Measurements from ENCODE around the gene MAP2K6. TPM values are rescaled to one million over a fixed set of nuclear protein-coding genes. Genes with fewer than 3 reads are reported as not detected.

Gene MAP2K6
- polyA plus RNA-seq, 1 experiment, result 1.2 TPM

DNA sequence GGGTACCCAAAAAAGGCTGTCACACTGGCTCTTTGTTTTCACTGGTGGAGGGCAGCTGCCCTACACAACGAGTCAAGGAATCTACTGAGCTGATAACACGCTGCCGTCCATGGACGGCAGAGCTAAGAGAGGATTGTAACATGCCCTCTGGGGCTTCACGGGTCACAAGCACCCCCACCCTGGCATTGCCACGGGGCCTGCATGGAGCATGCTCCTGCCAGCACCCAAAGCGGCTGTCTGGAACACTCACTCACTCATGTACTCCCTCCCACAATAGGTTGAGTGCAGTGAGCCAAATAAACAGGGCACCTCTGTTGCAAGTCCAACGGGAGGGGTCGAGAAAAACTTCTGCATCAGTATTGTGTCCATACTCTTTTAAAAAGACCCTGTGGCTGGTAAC, 181.6 kb downstream of the MAP2K6 start:
- TF ChIP-seq, protein P1, sequence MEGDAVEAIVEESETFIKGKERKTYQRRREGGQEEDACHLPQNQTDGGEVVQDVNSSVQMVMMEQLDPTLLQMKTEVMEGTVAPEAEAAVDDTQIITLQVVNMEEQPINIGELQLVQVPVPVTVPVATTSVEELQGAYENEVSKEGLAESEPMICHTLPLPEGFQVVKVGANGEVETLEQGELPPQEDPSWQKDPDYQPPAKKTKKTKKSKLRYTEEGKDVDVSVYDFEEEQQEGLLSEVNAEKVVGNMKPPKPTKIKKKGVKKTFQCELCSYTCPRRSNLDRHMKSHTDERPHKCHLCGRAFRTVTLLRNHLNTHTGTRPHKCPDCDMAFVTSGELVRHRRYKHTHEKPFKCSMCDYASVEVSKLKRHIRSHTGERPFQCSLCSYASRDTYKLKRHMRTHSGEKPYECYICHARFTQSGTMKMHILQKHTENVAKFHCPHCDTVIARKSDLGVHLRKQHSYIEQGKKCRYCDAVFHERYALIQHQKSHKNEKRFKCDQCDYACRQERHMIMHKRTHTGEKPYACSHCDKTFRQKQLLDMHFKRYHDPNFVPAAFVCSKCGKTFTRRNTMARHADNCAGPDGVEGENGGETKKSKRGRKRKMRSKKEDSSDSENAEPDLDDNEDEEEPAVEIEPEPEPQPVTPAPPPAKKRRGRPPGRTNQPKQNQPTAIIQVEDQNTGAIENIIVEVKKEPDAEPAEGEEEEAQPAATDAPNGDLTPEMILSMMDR (IDR thresholded peaks at IDR 0.05; ENCODE audit: insufficient read depth, low read depth, low read length), result no peak
- H3K36me3 ChIP-seq (ENCODE audit: control insufficient read depth, insufficient read depth, low read length), result no peaks in the 10 kb centered on the region
- POLR2A ChIA-PET, result no interaction called here
- CTCF ChIA-PET, result interaction anchor here (0.7 kb wide), 1 partner anchor 11 kb away, joined by 3 read pairs; no protein-coding TSS in a partner anchor
- no peak for DNase-seq (ENCODE audit: low read depth)
- H3K4me3 ChIP-seq (ENCODE audit: low read depth, low read length), result no peak overlapping the region
- H3K27me3 ChIP-seq (ENCODE audit: control insufficient read depth, insufficient read depth, low read length), result no peaks in the 10 kb centered on the region

DNA sequence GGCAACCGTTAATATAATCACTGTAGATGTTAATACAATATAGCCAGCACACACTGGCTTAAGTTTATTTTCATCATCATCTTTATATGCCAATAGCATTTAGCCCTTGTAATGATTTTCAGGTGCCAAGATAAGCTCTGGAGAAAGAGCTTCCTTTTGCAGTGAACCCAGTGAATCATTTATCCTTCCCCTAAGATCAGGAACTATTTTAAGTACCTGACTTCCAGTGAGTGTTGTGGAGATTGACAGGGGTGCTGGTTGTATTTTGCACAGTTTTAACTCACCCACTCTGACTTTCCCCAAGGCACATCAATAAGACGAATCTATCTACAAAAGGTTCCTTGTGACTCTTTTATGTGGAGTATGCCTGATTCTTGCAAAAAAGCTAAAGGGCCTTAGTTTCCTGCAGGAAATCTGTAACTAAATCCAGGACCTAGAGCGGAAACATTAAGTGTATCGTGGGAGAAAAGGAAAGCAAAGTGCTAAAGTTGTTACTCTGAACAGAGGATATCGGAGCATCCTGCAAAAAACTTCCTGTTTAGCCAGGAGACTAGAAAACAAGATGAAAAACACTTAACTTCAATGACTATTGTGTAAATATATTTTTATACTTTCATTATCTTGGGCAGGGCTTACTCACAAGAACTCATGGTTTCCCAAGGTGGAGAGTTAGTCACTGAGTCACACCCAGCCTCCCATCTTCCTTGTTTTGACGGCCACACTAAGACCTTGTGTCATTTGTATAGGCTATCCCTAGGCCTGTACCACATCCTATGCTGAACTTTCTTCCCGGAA, 183.6 kb downstream of the MAP2K6 start:
- CTCF ChIA-PET, result interaction anchor here (0.6 to 3.0 kb wide), 3 partner anchors 9 to 228 kb away, joined by 3 to 18 read pairs (median 3); no protein-coding TSS in a partner anchor
- H3K27me3 ChIP-seq (ENCODE audit: control insufficient read depth, insufficient read depth, low read length), result no peaks in the 10 kb centered on the region
- no peaks in the 10 kb centered on the region for H3K36me3 ChIP-seq (ENCODE audit: control insufficient read depth, insufficient read depth, low read length)
- no peak overlapping the region for H3K4me3 ChIP-seq (ENCODE audit: low read depth, low read length)
- DNase-seq (ENCODE audit: low read depth), result no peak
- POLR2A ChIA-PET, result no interaction called here
- TF ChIP-seq, protein P1 (IDR thresholded peaks at IDR 0.05; ENCODE audit: insufficient read depth, low read depth, low read length), result no peak

DNA sequence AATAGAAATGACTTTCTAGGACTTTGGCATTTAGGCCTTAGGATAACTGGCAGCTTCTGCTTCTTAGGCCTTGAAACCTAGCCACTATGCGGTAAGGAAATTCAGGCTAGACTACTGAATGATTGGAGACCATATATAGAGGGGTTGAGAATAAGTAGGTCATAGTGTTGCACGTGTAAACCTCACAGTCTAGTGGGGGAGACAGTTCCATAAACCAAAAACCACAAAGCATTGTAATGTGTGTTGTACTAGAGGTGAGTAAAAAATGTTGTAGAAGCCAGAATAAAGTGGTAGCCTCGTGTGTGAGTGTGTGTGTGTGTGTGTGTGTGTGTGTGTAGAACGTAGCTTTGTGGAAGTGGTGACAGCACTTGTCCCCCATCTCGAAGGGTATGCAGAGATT, 188.5 kb downstream of the MAP2K6 start:
- ChIA-PET CTCF (no interaction called here), POLR2A (no interaction called here)
- TF ChIP-seq, protein P1 (IDR thresholded peaks at IDR 0.05; ENCODE audit: insufficient read depth, low read depth, low read length), result no peak
- no peaks in the 10 kb centered on the region for H3K36me3 ChIP-seq (ENCODE audit: control insufficient read depth, insufficient read depth, low read length)
- no peaks in the 10 kb centered on the region for H3K27me3 ChIP-seq (ENCODE audit: control insufficient read depth, insufficient read depth, low read length)
- H3K4me3 ChIP-seq (ENCODE audit: low read depth, low read length), result no peak overlapping the region
- no peak for DNase-seq (ENCODE audit: low read depth)

Other genes starting within 250 kb of the MAP2K6 start
- gene ABCA10, start 185.9 kb upstream of the MAP2K6 start, polyA plus RNA-seq (2011; rRNA removed), result 0.31 and 0.47 TPM in 2 replicates
- 6.5 and 11.9 TPM in 2 replicates for gene ABCA5, start 87.6 kb upstream of the MAP2K6 start, polyA plus RNA-seq (2011; rRNA removed)